ENCODE results near the gene MRNIP.

The MRNIP gene

GRCh38 chr5:179878222-179879002, 19.8 kb upstream of the MRNIP start:
- no peak for TF ChIP-seq ZNF70 (CRISPR knock-in tag; IDR thresholded peaks at IDR 0.05)
- no peak for TF ChIP-seq GLIS3 (CRISPR knock-in tag; IDR thresholded peaks at IDR 0.05)
- no peak for ATAC-seq

GRCh38 chr5:179876610-179876952, 18.0 kb upstream of the MRNIP start:
- TF ChIP-seq PPARA (CRISPR knock-in tag; IDR thresholded peaks at IDR 0.05; ENCODE audit: borderline replicate concordance): no peak
- no peak for TF ChIP-seq CREB5 (CRISPR knock-in tag; IDR thresholded peaks at IDR 0.05; ENCODE audit: low read depth)
- no peak for TF ChIP-seq OSR1 (CRISPR knock-in tag; IDR thresholded peaks at IDR 0.05)
- TF ChIP-seq BACH2 (CRISPR knock-in tag; IDR thresholded peaks at IDR 0.05; ENCODE audit: borderline replicate concordance): no peak
- no peak for TF ChIP-seq ZNF70 (CRISPR knock-in tag; IDR thresholded peaks at IDR 0.05)
- TF ChIP-seq ZNF565 (CRISPR knock-in tag; conservative IDR thresholded peaks at IDR 0.05; ENCODE audit: low read depth): no peak
- TF ChIP-seq POU6F1 (CRISPR knock-in tag; IDR thresholded peaks at IDR 0.05; ENCODE audit: borderline replicate concordance, low read depth): no peak
- no peak for ATAC-seq

- TF ChIP-seq ISL1 (CRISPR knock-in tag; IDR thresholded peaks at IDR 0.05): no peak
- TF ChIP-seq TCF4 (CRISPR knock-in tag; IDR thresholded peaks at IDR 0.05; ENCODE audit: borderline replicate concordance): no peak
- TF ChIP-seq ZFP30 (CRISPR knock-in tag; IDR thresholded peaks at IDR 0.05): no peak
- TF ChIP-seq ESRRG (CRISPR knock-in tag; IDR thresholded peaks at IDR 0.05): no peak
- TF ChIP-seq, protein P1, sequence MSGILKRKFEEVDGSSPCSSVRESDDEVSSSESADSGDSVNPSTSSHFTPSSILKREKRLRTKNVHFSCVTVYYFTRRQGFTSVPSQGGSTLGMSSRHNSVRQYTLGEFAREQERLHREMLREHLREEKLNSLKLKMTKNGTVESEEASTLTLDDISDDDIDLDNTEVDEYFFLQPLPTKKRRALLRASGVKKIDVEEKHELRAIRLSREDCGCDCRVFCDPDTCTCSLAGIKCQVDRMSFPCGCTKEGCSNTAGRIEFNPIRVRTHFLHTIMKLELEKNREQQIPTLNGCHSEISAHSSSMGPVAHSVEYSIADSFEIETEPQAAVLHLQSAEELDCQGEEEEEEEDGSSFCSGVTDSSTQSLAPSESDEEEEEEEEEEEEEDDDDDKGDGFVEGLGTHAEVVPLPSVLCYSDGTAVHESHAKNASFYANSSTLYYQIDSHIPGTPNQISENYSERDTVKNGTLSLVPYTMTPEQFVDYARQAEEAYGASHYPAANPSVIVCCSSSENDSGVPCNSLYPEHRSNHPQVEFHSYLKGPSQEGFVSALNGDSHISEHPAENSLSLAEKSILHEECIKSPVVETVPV (CRISPR knock-in tag; IDR thresholded peaks at IDR 0.05): no peak
- TF ChIP-seq ZNF8 (CRISPR knock-in tag; IDR thresholded peaks at IDR 0.05): no peak
- no peak for TF ChIP-seq ZC3H10 (CRISPR knock-in tag; IDR thresholded peaks at IDR 0.05)
- TF ChIP-seq ZNF70 (CRISPR knock-in tag; IDR thresholded peaks at IDR 0.05): no peak
- no peak for TF ChIP-seq ZFP3 (CRISPR knock-in tag; IDR thresholded peaks at IDR 0.05)
- no peak for TF ChIP-seq RARB (CRISPR knock-in tag; IDR thresholded peaks at IDR 0.05)
- no peak for TF ChIP-seq SNAI2 (CRISPR knock-in tag; IDR thresholded peaks at IDR 0.05)
- ATAC-seq: no peak
Measured at GRCh38 chr5:179875741-179876609, 17.4 kb upstream of the MRNIP start.

DNA sequence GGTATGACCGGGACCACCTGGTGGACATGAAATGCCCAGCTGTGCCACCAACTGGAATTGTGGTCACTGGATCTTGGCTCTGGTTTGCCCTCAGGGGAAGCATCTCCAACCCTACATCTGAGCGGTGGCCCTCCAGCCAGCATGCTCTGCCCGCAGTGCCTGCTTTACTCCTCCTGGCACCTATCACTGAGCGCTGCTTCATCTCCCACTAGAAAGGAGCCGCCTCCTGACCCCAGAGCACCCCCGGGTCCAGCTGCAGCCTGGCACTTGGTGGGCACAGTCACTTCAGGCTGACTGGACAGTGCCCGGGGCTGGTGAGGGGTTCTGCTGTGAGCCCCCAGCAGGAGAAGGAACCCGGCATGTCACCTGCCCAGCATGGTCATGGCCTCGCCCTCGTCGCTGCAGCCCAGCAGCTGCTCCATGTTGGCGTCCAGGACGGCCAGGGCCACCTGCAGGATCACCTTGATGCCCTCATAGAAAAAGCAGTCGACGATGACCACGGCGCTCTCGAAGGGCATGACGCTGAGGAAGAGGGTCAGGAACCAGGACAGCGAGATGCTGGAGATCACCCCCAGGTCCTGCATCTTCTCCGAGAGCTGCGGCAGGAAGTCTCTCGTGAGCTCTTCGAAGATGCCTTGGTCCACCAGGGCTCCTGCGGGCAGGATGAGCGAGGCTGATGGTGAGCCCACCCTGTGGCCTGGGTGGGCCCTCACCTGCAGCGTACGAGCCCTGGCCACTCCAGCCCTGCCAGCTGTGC, 16.1 kb upstream of the MRNIP start:
- no peak for ATAC-seq
- no peak for TF ChIP-seq RARB (CRISPR knock-in tag; IDR thresholded peaks at IDR 0.05)
- TF ChIP-seq PPARA (CRISPR knock-in tag; IDR thresholded peaks at IDR 0.05; ENCODE audit: borderline replicate concordance): no peak
- no peak for TF ChIP-seq OSR1 (CRISPR knock-in tag; IDR thresholded peaks at IDR 0.05)
- no peak for TF ChIP-seq ZFP30 (CRISPR knock-in tag; IDR thresholded peaks at IDR 0.05)
- TF ChIP-seq ZNF8 (CRISPR knock-in tag; IDR thresholded peaks at IDR 0.05): no peak
- no peak for TF ChIP-seq CREB5 (CRISPR knock-in tag; IDR thresholded peaks at IDR 0.05; ENCODE audit: low read depth)
- TF ChIP-seq BACH2 (CRISPR knock-in tag; IDR thresholded peaks at IDR 0.05; ENCODE audit: borderline replicate concordance): no peak
- TF ChIP-seq TOX (CRISPR knock-in tag; IDR thresholded peaks at IDR 0.05; ENCODE audit: borderline replicate concordance): no peak
- TF ChIP-seq ZNF70 (CRISPR knock-in tag; IDR thresholded peaks at IDR 0.05): no peak
- no peak for TF ChIP-seq CSDC2 (CRISPR knock-in tag; IDR thresholded peaks at IDR 0.05)
